Muscle layer of colon (tissue), 2 donors: Measurements from ENCODE around the gene NDUFA7.
"Not testable (repeated sequence)": the region's sequence is repeated elsewhere in the genome, so short reads cannot be mapped to it uniquely, and the experiment has no call there.

Source experiments
- H3K27ac ChIP-seq: one replicate; pipeline ENCODE4 v1.7.0; 2013; ENCODE audit warnings: low read depth, mild to moderate bottlenecking, low read length, moderate library complexity
- H3K27me3 ChIP-seq, 2 donors: one replicate each; pipeline ENCODE4 v1.7.0; 2013; ENCODE audit warnings: low read length in 2 of 2, mild to moderate bottlenecking in 2 of 2; ENCODE audit not compliant: insufficient read depth in 2 of 2, control insufficient read depth in 1 of 2
- H3K36me3 ChIP-seq: one replicate; pipeline ENCODE4 v1.7.0; 2013; ENCODE audit warnings: mild to moderate bottlenecking, low read length; ENCODE audit not compliant: insufficient read depth
- H3K4me1 ChIP-seq: one replicate; pipeline ENCODE4 v1.7.0; 2013; ENCODE audit warnings: mild to moderate bottlenecking, low read length; ENCODE audit not compliant: insufficient read depth
- H3K4me3 ChIP-seq, 2 donors: one replicate each; pipeline ENCODE4 v1.7.0; 2013; ENCODE audit warnings: low read length in 2 of 2, low read depth in 1 of 2, mild to moderate bottlenecking in 1 of 2, moderate library complexity in 1 of 2
- H3K9ac ChIP-seq: one replicate; pipeline ENCODE4 v1.7.0; 2013; ENCODE audit warnings: low read length
- H3K9me3 ChIP-seq: one replicate; pipeline ENCODE4 v1.7.0; 2013; ENCODE audit warnings: mild to moderate bottlenecking, low read length
- donor health status: abdominal sarcoma.
- donor health status: Adenocarcinoma of cecum.

The NDUFA7 gene

GRCh38 chr19:8325454-8325853, 4.3 kb upstream of the NDUFA7 start:
- peaks cover 21% of the 10 kb centered on the region for H3K36me3 ChIP-seq
- H3K9ac ChIP-seq, result no peak overlapping the region
- no peak overlapping the region for H3K4me3 ChIP-seq
- H3K27ac ChIP-seq, result no peak overlapping the region
- H3K27me3 ChIP-seq, result no peaks in the 10 kb centered on the region
- no peaks in the 10 kb centered on the region for H3K9me3 ChIP-seq
- peaks cover 23% of the 10 kb centered on the region for H3K4me1 ChIP-seq

- no peak overlapping the region for H3K9ac ChIP-seq
- no peak overlapping the region for H3K27ac ChIP-seq
These were observed 3.2 kb upstream of the NDUFA7 start for GRCh38 chr19:8324186-8325050.

GRCh38 chr19:8323781-8324185, 2.6 kb upstream of the NDUFA7 start:
- Histone ChIP-seq H3K4me1 (peaks cover 31% of the 10 kb centered on the region), H3K9me3 (no peaks in the 10 kb centered on the region), H3K27ac (no peak overlapping the region), H3K4me3 (no peak overlapping the region), H3K36me3 (peaks cover 21% of the 10 kb centered on the region), H3K9ac (no peak overlapping the region), H3K27me3 (no peaks in the 10 kb centered on the region)

More at GRCh38 chr19:8324186-8325050, 3.2 kb upstream of the NDUFA7 start:
- Histone ChIP-seq H3K4me3 (no peak overlapping the region), H3K4me1 (peaks cover 31% of the 10 kb centered on the region), H3K9me3 (no peaks in the 10 kb centered on the region), H3K36me3 (peaks cover 21% of the 10 kb centered on the region), H3K27me3 (no peaks in the 10 kb centered on the region)

GRCh38 chr19:8322638-8322997, 1.4 kb upstream of the NDUFA7 start:
- peak overlapping the region; percentile 91 for H3K9ac ChIP-seq
- peaks cover 21% of the 10 kb centered on the region for H3K36me3 ChIP-seq
- H3K4me3 ChIP-seq, result peak overlapping the region in 1 of 2 donors; percentile 99
- no peaks in the 10 kb centered on the region for H3K27me3 ChIP-seq
- peaks cover 31% of the 10 kb centered on the region for H3K4me1 ChIP-seq
- H3K27ac ChIP-seq, result no peak overlapping the region
- H3K9me3 ChIP-seq, result no peaks in the 10 kb centered on the region

GRCh38 chr19:8321986-8322637, 937 bp upstream of the NDUFA7 start:
- Histone ChIP-seq H3K36me3 (peaks cover 25% of the 10 kb centered on the region), H3K9me3 (no peaks in the 10 kb centered on the region), H3K4me1 (peaks cover 31% of the 10 kb centered on the region), H3K27ac (peak overlapping the region; percentile 99), H3K9ac (peak overlapping the region; percentile 91), H3K4me3 (peak overlapping the region; percentile 88 to 99), H3K27me3 (no peaks in the 10 kb centered on the region)

GRCh38 chr19:8320564-8321066, 560 bp downstream of the NDUFA7 start:
- H3K27ac ChIP-seq, result peak overlapping the region; percentile 99
- H3K36me3 ChIP-seq, result peaks cover 37% of the 10 kb centered on the region
- peaks cover 31% of the 10 kb centered on the region for H3K4me1 ChIP-seq
- no peaks in the 10 kb centered on the region for H3K9me3 ChIP-seq
- H3K9ac ChIP-seq, result peak overlapping the region; percentile 100
- no peaks in the 10 kb centered on the region for H3K27me3 ChIP-seq
- H3K4me3 ChIP-seq, result peak overlapping the region; percentile 88 to 99

- peak overlapping the region; percentile 100 for H3K9ac ChIP-seq
- no peaks in the 10 kb centered on the region for H3K27me3 ChIP-seq
- H3K27ac ChIP-seq, result no peak overlapping the region
- H3K36me3 ChIP-seq, result peaks cover 39% of the 10 kb centered on the region
- H3K4me3 ChIP-seq, result peak overlapping the region; percentile 88 to 99
- H3K4me1 ChIP-seq, result peaks cover 31% of the 10 kb centered on the region
- no peaks in the 10 kb centered on the region for H3K9me3 ChIP-seq
These were observed 1.2 kb downstream of the NDUFA7 start for GRCh38 chr19:8319807-8320520.

GRCh38 chr19:8318835-8319234, 2.3 kb downstream of the NDUFA7 start:
- peaks cover 41% of the 10 kb centered on the region for H3K36me3 ChIP-seq
- H3K27me3 ChIP-seq, H3K27ac ChIP-seq, H3K4me3 ChIP-seq, H3K9me3 ChIP-seq, H3K9ac ChIP-seq: not testable (repeated sequence)
- H3K4me1 ChIP-seq, result peaks cover 31% of the 10 kb centered on the region

GRCh38 chr19:8316351-8317125, 4.6 kb downstream of the NDUFA7 start:
- Histone ChIP-seq H3K27me3 (no peaks in the 10 kb centered on the region), H3K9me3 (no peaks in the 10 kb centered on the region), H3K4me3 (no peak overlapping the region), H3K4me1 (peaks cover 14% of the 10 kb centered on the region), H3K9ac (no peak overlapping the region), H3K27ac (no peak overlapping the region), H3K36me3 (peaks cover 39% of the 10 kb centered on the region)

GRCh38 chr19:8314981-8315640, 6.1 kb downstream of the NDUFA7 start:
- not testable (repeated sequence) for H3K27me3 ChIP-seq, H3K4me1 ChIP-seq, H3K4me3 ChIP-seq, H3K27ac ChIP-seq, H3K9ac ChIP-seq, H3K9me3 ChIP-seq
- H3K36me3 ChIP-seq, result peaks cover 52% of the 10 kb centered on the region
